Keratinocyte (primary cell): ENCODE results near the gene HS6ST3.

ENCODE experiments used
- EZH2 ChIP-seq: IDR thresholded peaks from one replicate; pipeline ENCODE4 v1.6.1; 2012; ENCODE audit warnings: inconsistent platforms, mild to moderate bottlenecking, low read length, moderate library complexity
- TF ChIP-seq, protein P1 (sequence below), 3 experiments: IDR thresholded peaks in 1 of 3; conservative IDR thresholded peaks in 1 of 3; optimal IDR thresholded peaks in 1 of 3; 2 replicates in 2 of 3; 3 replicates in 1 of 3; pipeline versions ENCODE3 to v1.5.1; 2011; ENCODE audit warnings: low read length in 3 of 3, mild to moderate bottlenecking in 3 of 3, moderate library complexity in 2 of 3, control low read depth in 1 of 3, inconsistent platforms in 1 of 3; ENCODE audit not compliant: insufficient read depth in 2 of 3; ENCODE audit errors: extremely low read depth in 1 of 3

DNA sequence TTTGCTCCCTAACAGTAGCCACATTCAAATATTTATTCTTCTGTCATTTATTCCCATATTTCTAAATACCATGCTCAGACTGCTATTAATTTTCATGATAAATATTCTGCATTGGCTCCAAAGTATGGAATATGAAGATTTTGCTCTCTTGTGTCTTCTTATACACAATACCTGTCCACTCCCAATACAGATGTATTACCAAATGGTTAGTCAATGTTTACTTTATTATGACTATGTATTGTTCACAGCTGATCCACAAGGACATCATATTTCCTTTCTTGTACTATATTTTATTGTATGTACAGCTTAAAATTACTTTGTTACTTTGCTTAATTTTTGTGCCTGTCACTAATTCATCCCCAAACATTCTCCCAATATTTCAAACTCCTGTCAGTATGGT lies 582.1 kb downstream of the HS6ST3 start:
- TF ChIP-seq, protein P1, sequence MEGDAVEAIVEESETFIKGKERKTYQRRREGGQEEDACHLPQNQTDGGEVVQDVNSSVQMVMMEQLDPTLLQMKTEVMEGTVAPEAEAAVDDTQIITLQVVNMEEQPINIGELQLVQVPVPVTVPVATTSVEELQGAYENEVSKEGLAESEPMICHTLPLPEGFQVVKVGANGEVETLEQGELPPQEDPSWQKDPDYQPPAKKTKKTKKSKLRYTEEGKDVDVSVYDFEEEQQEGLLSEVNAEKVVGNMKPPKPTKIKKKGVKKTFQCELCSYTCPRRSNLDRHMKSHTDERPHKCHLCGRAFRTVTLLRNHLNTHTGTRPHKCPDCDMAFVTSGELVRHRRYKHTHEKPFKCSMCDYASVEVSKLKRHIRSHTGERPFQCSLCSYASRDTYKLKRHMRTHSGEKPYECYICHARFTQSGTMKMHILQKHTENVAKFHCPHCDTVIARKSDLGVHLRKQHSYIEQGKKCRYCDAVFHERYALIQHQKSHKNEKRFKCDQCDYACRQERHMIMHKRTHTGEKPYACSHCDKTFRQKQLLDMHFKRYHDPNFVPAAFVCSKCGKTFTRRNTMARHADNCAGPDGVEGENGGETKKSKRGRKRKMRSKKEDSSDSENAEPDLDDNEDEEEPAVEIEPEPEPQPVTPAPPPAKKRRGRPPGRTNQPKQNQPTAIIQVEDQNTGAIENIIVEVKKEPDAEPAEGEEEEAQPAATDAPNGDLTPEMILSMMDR (optimal IDR thresholded peaks at IDR 0.05 in 1 of 3, IDR thresholded peaks at IDR 0.05 in 1 of 3, conservative IDR thresholded peaks at IDR 0.05 in 1 of 3; ENCODE audit: extremely low read depth in 1 of 3, insufficient read depth in 2 of 3, low read length in 3 of 3) = no peak
- TF ChIP-seq EZH2 = no peak
